Measurements from ENCODE around the gene ZNF473.
"Not testable (repeated sequence)": the region's sequence is repeated elsewhere in the genome, so short reads cannot be mapped to it uniquely, and the experiment has no call there.

Gene ZNF473

GRCh38 chr19:50076581-50077355, 51.0 kb downstream of the ZNF473 start:
- H3K27me3 Mint-ChIP-seq, result peaks cover 9 to 17% of the 10 kb centered on the region in 2 donors
- not testable (repeated sequence) for H3K9me3 Mint-ChIP-seq, H3K36me3 Mint-ChIP-seq, DNase-seq, H3K4me1 Mint-ChIP-seq, H3K27ac Mint-ChIP-seq, H3K4me3 Mint-ChIP-seq
- peak; percentile 54 to 58 for ATAC-seq (replicated peaks)

GRCh38 chr19:50079014-50079413, 53.2 kb downstream of the ZNF473 start:
- H3K27ac Mint-ChIP-seq; DNase-seq; H3K36me3 Mint-ChIP-seq; H3K4me1 Mint-ChIP-seq; H3K9me3 Mint-ChIP-seq; H3K4me3 Mint-ChIP-seq; ATAC-seq (replicated peaks): not testable (repeated sequence)
- peaks cover 0 to 11% of the 10 kb centered on the region in 2 donors for H3K27me3 Mint-ChIP-seq

GRCh38 chr19:50084440-50084839, 58.6 kb downstream of the ZNF473 start:
- not testable (repeated sequence) for ATAC-seq (replicated peaks); H3K9me3 Mint-ChIP-seq; H3K27me3 Mint-ChIP-seq; H3K4me1 Mint-ChIP-seq; H3K4me3 Mint-ChIP-seq; H3K27ac Mint-ChIP-seq; DNase-seq; H3K36me3 Mint-ChIP-seq

- DNase-seq; H3K27ac Mint-ChIP-seq; ATAC-seq (replicated peaks); H3K4me3 Mint-ChIP-seq; H3K4me1 Mint-ChIP-seq; H3K36me3 Mint-ChIP-seq; H3K27me3 Mint-ChIP-seq; H3K9me3 Mint-ChIP-seq: not testable (repeated sequence)
Observed at GRCh38 chr19:50087153-50087552, 61.3 kb downstream of the ZNF473 start.

- not testable (repeated sequence) for H3K9me3 Mint-ChIP-seq, H3K4me3 Mint-ChIP-seq, H3K4me1 Mint-ChIP-seq, H3K27me3 Mint-ChIP-seq, H3K36me3 Mint-ChIP-seq
- H3K27ac Mint-ChIP-seq, result peak overlapping the region; percentile 27
- DNase-seq (peak; percentile 16), ATAC-seq (replicated peaks) (peak in 1 of 2 donors; percentile 33)
Observed at GRCh38 chr19:50090706-50091105, 64.9 kb downstream of the ZNF473 start.

- not testable (repeated sequence) for H3K27ac Mint-ChIP-seq, H3K4me3 Mint-ChIP-seq
Observed at GRCh38 chr19:50091786-50092185, 66.0 kb downstream of the ZNF473 start.

GRCh38 chr19:50092597-50092996, 66.8 kb downstream of the ZNF473 start:
- not testable (repeated sequence) for ATAC-seq (replicated peaks); H3K36me3 Mint-ChIP-seq; H3K9me3 Mint-ChIP-seq; DNase-seq; H3K4me1 Mint-ChIP-seq; H3K4me3 Mint-ChIP-seq; H3K27ac Mint-ChIP-seq; H3K27me3 Mint-ChIP-seq

More at GRCh38 chr19:50091786-50092185, 66.0 kb downstream of the ZNF473 start:
- not testable (repeated sequence) for H3K9me3 Mint-ChIP-seq; DNase-seq; ATAC-seq (replicated peaks); H3K4me1 Mint-ChIP-seq; H3K27me3 Mint-ChIP-seq; H3K36me3 Mint-ChIP-seq

- not testable (repeated sequence) for H3K27ac Mint-ChIP-seq; H3K4me1 Mint-ChIP-seq; H3K9me3 Mint-ChIP-seq; H3K36me3 Mint-ChIP-seq; H3K27me3 Mint-ChIP-seq; ATAC-seq (replicated peaks); DNase-seq; H3K4me3 Mint-ChIP-seq
Observed at GRCh38 chr19:50097884-50098283, 72.1 kb downstream of the ZNF473 start.

- peak; percentile 20 for DNase-seq
- not testable (repeated sequence) for H3K27ac Mint-ChIP-seq; H3K36me3 Mint-ChIP-seq; H3K27me3 Mint-ChIP-seq; ATAC-seq (replicated peaks); H3K9me3 Mint-ChIP-seq; H3K4me3 Mint-ChIP-seq; H3K4me1 Mint-ChIP-seq
Observed at GRCh38 chr19:50098892-50099291, 73.1 kb downstream of the ZNF473 start.

- H3K4me3 Mint-ChIP-seq; H3K4me1 Mint-ChIP-seq; H3K27ac Mint-ChIP-seq; H3K27me3 Mint-ChIP-seq; H3K9me3 Mint-ChIP-seq; H3K36me3 Mint-ChIP-seq; DNase-seq; ATAC-seq (replicated peaks): not testable (repeated sequence)
Observed at GRCh38 chr19:50099696-50100095, 73.9 kb downstream of the ZNF473 start.

- H3K4me3 Mint-ChIP-seq; H3K4me1 Mint-ChIP-seq; H3K36me3 Mint-ChIP-seq; ATAC-seq (replicated peaks); H3K9me3 Mint-ChIP-seq; H3K27ac Mint-ChIP-seq; DNase-seq; H3K27me3 Mint-ChIP-seq: not testable (repeated sequence)
Observed at GRCh38 chr19:50100946-50101345, 75.1 kb downstream of the ZNF473 start.

Data from stimulated activated naive B cell treated with anti-CD40 and anti-IgM and Interleukin-4, amounts not matched to agents 10 μg/mL and 1 μg/mL and 100 μg/mL, for 72 hours (primary cell).